ENCODE results near the gene WDR11.

WDR11 gene, protein sequence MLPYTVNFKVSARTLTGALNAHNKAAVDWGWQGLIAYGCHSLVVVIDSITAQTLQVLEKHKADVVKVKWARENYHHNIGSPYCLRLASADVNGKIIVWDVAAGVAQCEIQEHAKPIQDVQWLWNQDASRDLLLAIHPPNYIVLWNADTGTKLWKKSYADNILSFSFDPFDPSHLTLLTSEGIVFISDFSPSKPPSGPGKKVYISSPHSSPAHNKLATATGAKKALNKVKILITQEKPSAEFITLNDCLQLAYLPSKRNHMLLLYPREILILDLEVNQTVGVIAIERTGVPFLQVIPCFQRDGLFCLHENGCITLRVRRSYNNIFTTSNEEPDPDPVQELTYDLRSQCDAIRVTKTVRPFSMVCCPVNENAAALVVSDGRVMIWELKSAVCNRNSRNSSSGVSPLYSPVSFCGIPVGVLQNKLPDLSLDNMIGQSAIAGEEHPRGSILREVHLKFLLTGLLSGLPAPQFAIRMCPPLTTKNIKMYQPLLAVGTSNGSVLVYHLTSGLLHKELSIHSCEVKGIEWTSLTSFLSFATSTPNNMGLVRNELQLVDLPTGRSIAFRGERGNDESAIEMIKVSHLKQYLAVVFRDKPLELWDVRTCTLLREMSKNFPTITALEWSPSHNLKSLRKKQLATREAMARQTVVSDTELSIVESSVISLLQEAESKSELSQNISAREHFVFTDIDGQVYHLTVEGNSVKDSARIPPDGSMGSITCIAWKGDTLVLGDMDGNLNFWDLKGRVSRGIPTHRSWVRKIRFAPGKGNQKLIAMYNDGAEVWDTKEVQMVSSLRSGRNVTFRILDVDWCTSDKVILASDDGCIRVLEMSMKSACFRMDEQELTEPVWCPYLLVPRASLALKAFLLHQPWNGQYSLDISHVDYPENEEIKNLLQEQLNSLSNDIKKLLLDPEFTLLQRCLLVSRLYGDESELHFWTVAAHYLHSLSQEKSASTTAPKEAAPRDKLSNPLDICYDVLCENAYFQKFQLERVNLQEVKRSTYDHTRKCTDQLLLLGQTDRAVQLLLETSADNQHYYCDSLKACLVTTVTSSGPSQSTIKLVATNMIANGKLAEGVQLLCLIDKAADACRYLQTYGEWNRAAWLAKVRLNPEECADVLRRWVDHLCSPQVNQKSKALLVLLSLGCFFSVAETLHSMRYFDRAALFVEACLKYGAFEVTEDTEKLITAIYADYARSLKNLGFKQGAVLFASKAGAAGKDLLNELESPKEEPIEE

DNA sequence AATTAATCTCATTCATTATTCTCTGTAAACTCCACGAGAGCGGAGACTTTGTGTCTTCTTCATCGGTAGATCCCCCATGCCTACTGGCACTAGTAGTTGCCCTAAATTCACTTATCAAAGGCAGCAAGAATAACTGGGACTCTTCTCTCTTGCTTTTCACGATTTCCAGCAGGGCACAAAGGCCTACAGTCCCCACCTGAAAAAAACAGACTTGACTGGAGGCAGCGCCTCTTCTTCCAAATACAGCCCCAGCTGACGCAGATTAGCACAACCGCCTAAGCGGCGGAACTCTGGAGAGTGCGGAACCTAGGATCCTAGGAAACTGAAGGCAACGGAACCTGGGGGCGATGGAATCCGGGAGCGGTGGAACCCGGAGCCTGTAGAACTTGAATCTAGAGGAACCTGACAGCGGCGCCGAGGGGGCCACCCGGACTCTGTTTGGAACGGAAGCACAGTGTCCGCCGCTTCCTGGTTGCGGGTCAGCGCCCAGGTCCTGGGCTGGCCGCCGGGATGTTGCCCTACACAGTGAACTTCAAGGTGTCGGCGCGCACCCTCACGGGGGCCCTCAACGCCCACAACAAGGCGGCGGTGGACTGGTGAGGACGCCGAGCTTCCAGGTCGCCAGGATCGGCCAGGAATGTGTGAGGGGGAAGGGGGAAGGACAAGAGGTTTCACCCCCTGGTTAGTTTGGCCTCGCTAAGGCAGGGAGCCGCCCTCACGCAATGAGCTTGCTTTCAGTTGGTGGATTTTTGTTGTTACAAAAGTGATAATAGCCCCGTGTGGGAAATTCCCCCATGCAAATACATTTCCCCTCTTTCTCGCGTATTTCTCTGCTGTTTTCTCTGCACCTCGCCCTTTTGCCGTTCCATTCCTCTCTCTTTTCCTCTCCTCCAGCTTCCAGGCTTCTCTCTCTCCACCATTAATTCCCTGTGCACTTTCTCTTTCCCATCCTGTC, at the start of gene WDR11:
Gene WDR11 (plus strand): TSS at position 452 of the 955 bp plus-strand sequence. CDS start 59 bp downstream, at position 511.
- DNase-seq, result peak; percentile 83

DNA sequence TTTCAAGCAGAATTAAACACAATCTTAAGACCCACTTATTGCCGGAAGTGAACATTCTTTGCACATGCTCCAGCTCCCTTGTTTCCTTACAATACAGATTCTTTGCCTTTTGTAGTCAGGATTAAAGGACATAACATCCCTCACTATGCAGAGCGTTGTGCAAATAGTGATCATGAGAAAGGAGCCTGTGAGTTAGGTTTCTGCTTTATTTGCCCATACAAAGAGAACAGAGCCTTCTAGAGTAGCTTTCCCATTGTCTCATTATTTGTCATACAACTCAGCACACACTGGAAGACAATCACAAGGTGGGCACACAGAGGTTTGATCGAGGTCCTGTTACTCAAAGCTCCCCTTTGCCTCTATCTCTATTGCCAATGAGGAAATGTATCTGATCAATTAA, 48.2 kb upstream of the WDR11 start:
- no peak for DNase-seq

DNA sequence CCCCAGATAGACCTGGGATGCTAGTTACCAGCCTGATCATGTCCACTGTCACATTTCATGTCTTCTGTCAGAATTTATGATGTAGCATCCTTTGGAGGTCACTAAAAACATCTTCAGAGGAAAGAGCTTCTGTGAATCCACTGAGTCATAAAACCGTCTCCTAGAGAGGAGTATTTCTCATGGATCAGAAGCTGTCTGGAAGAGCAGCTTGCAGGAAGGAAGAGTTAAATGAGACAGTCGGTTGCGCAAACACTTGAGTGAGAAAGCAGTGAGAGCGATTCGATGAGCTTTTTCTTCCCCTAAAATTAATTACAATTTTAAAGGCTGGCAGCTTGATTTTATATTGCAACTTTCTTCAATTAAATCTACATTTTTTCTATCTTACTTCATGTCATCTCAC, 47.2 kb upstream of the WDR11 start:
- DNase-seq, result no peak

DNA sequence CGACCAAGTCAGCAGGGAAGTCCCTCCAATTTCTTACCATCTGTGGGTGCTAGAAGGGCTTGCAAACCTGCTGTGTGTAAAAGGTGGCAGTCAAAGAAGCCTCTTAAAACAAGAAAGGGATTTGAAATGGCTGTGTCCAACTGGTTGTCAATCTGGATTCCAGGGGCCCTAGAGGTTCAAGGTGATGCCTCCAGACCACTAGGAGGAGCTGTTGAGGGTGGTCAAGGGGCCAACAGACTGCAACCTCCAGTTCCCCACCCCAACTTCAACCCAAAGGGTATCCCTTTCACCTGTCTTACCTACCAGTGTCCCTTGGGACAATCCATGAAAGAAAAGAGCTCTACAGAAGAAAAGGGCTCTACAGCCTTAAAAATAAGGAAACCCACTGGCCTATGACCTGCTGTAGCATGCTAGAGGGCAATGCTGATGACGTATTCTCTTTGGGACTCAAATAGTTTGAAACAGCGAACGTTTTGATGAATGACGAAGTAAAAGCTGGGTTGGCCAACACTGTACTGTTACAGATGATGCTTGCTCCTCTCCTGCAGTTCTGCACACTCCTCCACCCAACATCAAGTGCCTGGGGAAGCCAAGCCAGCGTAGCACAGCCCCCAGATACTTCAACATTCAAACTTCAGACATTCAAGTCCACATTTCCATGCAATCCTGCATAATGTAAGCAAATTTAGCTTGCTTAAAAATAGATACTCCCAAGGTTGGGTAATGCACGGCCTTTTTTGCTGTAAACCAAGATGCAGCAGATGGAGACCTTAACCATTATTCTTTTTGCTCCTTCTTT, 45.9 kb upstream of the WDR11 start:
- no peak for DNase-seq

DNA sequence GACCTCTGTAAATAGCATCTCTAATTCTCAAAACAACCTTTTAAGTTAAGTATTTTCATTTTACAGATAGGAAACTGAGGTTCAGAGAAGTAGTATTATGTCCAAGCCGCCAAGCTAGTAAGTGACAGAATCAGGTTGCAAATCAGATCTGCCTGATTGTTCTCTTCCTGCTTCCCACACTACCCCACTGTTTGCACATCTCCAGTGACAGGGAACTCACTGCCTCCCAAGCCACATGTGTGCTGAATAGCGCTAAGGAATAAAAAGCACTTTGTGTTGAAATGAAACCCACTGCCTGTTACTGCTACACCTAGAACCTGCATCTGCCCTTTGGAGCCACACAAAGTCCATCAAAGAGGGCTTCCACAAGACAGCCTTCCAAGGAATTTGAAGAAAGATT, 45.1 kb upstream of the WDR11 start:
- no peak for DNase-seq

DNA sequence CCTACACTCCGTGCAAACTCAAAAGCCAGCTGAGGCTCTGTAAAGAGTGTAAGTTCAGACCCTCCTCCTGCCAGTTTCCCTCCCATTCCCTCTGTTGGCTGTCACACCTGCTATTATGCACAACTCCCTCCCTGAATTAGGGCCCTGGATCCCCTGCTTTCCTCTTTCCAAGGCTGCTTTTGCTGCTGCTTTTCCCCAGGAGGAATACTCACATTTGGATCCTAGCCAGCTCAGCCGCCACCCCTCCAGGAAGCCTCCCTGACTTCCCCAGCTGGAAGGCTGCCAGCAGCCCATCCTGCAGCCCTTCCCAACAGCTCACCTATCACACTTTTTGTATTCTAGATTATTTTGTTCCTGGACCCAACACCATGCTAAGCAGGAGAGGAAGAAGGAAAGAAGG, 40.9 kb upstream of the WDR11 start:
- DNase-seq, result peak; percentile 9

DNA sequence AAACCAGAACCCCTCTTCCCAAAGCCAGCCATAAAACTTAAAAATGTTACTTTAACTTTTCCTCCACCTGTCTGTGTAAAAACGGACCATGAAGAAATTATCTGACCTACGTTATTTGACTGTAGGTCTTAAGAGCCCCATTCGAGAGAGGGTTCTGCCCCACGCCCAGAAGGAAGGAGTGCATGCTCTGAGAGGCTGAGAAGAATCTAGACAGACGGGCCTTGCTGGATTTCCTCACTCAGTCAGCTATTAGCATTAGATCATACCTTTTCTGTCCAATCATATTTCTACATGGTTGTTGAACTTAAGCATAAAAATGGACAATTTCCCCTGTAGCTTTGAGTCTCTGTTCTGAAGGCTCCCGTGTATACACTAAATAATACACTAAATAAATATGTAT, 38.1 kb upstream of the WDR11 start:
- no peak for DNase-seq

DNA sequence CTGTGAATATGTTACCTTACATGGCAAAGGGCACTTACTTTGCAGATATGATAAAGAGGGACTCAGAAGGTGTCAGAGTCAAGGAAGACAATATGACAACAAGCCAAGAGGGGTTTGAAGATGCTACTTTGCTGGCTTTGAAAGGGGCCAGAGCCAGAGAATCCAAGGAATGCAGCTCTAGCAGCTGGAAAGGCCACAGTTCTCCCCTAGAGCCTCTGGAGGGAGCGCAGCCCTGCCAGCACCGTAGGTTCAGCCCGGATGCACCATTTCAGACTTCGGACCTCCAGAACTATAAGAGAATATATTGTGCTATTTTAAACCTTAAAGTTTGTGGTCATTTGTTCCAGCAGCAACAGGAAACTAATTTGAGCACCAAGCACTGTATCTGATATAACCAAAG, 32.9 kb upstream of the WDR11 start:
- DNase-seq, result no peak

DNA sequence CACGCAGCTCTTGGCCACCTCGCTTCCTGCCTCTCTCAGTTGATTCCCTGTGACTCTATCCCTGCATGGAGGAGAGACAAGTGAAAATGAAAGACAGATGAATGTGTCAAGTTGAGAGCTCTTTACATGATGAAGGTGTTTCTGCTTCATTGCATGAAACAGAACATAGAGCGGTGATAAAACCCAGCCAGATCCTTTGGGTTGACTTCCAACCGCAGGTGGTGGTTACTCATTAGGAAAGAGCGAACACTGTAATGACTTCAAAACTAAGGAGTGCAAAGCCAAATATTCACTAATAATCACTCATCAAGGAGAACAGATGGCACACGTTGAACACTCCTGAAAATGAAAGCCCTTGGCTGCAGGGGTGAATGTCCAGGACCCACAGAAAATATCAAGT, 31.8 kb upstream of the WDR11 start:
- DNase-seq, result peak; percentile 72

DNA sequence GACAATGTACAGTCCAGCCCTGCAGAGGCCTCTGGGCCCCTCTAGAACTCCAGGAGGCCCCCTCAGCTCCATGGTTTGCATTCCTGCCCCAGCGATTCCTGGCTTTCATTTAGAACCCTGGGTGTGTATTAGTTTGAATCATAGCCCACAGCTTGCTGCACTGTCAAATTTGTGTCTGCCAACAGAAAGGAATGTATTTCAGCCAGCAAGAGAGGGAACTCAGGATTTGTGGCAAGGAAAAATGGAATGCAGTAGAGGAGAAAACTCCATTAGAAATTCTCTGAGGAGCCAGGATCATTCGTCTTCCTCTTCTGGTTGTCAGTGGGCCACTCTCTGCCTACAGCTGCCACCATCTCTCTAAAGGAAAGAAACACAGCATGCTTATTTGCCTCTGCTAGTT, 27.9 kb upstream of the WDR11 start:
- no peak for DNase-seq

DNA sequence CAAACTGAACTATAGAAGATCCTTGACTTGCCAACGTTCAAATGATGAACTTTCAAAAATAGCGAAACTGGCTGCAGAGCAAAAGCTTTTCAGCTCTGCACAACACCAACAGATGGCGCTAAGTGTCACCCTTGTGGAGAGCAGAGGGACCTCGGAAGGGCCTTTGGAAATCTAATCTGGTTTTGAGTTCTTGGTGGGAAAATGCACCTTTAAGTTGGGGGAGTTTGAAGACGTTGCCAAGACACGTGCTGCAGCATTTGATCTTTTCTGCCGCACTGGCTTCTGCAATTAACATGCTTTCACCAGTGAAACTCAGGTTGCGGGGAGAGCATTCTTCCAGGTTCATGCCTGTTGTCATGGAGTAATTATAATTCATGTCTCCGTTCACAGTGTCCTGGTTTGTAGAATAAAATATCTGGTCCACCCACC, 26.3 kb upstream of the WDR11 start:
- DNase-seq, result peak; percentile 8

DNA sequence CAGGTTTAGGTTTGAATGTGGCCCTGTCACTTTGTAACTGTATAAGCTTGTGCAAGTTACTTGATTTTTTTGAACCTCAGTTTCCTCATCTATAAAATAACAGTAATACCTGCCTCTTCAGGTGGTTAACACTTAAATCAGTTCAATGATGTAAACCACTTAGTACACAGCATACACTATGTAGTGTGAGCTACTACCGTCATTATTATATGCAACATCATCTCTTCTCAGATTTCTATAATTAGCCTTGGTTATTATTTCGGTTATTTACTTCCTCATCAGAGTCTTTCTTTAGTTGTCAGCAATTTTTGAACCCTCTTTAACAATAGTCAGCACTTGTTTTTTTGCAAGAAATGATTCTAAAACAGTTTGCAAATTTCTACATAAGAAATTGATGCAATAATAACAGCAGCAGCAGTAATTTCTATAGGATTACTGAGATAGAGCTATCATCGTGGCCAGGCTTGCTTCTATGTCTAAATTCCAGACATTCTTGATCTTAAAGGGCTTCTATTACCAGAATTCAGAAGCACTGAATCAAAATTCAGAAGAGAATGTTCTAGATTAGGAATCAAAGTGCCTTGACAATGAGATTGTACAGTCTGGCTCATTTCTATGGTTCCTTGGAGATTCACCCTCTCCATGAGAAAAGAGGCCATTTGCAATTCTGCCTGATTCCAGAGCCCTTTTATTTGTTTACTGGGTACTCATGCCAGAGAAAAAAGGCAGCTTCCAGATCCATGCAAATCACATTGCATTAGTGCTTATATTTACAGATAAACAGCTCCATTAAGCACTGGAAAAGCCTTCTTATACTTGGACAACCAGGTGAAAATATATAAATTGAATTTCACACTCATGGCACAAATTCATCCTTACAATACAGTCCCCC, 25.0 kb upstream of the WDR11 start:
- DNase-seq, result no peak

DNA sequence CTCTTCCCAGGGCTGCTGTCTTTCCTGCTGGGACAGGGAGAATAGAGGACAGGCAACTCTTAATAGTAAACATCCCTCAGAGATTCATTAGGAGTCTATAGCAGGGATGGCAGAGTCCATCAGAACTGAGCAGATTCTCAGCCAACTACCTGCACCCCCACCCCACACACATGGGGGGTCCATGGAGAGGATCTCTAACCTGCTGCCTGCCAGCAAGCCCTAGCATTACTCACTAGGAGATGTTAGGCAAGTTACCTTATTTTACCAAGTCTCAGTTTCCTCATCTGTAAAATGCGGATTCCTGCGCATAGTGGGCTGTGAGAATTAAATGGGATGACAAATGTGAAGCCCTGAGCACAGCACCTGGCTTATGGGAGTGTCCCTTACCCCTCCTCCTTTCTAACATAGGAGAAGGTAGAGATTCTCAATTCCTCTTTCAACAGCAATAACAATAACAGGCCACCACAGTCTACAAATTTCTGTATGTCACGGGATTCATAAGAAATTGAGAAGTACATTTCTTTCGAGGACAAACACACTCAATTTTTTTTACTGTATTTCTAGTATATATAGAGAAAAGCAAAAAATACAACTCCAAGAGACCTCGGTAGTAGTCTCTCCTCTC, 23.8 kb upstream of the WDR11 start:
- DNase-seq, result no peak

DNA sequence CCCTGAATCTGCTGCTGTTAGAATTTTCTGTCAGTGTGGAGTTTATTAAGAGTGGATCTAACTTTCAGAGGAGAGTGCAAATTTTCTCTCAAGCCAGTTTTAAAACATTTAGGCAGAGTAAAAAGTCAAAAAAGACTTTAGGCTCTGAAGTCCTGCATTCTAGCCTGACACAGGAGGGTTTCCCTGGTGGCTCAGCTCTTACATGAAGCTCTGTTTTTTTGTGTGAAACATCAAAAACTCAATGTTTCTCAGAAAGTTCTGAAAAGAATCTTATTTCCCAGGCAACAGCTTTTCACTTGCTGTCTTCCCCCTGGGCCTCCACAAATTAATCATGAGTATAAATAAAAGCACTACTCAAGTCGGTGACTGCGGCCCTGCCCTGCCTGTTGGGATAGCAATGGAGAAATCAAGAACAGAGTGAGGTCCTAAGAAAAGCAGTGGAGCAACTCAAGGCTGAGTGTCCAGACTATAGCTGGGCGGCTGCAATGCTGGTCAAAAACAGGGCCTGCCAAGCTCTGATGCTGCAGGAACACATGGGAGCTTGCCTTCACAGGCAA, 22.3 kb upstream of the WDR11 start:
- DNase-seq, result no peak

DNA sequence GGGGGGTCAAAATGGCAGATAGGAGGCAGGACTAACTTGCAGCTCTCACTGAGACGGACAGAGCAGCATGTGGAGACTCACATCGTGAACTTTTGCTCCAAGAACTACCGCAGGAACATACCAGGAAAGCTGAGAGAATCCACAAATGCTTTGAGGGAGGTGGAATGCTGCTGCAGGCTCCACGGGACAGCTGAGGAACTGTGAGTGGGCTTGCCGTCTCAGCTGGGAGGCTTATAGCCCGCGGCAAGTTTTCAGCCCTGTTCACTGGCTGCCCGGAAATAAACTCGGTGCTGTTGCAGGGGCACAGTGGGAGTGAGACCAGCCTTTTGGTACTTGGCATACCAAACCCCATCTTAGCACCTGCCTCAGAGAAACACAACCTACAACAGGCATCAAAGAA, 19.1 kb upstream of the WDR11 start:
- DNase-seq, result no peak

DNA sequence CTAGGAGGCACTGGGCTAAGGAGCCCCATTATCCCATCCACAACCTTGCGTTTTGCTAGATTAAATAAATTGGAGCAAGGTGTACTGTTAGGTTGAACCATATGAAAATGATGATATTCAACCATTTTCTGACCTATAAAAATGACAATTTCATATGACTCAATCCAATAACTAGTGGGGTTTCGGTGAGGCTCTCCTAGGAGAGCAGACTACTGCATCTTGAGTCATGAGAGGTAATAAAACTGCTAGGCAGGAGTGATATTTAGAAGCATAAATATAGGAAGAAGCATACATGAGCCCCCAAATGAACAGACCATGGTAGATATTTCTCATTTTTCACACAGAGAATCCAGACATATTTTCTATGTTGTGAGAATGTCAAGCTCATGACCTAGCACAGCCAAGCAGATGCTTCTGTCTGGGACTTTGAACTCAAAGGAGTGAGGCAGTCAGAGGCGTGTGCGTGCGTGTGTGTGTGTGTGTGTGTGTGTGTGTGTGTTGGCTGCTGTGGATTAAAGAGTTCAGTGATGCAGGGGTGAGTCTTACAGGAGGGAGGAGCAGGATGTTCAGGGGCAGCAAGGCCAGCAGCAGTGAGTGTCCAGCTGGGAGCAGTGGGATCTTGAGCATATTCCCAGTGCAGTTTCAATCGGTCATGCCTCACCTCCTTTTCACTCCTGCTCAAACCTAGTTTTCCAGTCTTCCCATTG, 17.8 kb upstream of the WDR11 start:
- DNase-seq, result no peak

DNA sequence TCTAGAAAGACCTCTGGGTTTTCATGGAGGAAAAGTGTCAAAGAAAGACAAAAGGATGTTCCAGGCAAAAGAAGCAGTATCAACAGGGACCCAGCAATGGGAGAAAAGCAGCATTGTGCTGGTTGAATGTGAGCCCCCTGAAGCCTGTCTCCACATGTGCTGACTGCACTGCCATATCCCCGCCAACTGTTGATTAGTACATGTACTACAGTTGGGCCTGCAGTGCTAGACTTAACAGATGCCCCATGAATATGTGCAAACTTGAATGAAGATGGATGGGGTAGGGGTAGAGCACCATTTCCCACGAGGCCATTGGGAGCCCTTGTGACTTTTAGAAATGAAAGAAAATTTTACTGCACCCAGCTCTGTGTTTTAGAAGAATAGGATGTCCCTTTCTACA, 15.6 kb upstream of the WDR11 start:
- DNase-seq, result no peak

DNA sequence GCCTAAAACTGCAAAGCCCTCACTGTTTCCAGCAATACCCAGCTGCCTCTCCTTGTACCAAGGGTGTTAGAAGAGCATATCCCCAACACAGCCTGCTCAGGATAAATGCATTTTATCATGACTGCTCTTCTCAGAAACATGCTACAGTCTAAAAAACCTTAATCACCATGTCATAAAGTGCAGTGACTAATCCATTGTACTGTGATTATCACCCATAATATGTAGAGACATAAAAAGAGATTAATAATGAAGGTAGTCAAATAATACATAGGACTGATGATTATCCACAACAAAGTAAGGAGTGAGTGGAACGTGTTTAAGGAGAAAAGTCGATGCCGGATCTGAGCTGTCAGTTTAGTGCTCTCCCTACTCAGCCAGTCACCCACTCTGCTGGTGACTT, 12.2 kb upstream of the WDR11 start:
- no peak for DNase-seq
